ENCODE data around the gene GRK3.

GRK3 gene

GRCh38 chr22:25764270-25765015 is 200.0 kb downstream of the GRK3 start:
- H3K4me3 ChIP-seq (ENCODE audit: low read length) = no peak overlapping the region
- DNase-seq (ENCODE audit: low read depth, low spot score) = no peak

GRCh38 chr22:25765016-25765367 is 200.5 kb downstream of the GRK3 start:
- H3K4me3 ChIP-seq (ENCODE audit: low read length) = no peak overlapping the region
- no peak for DNase-seq (ENCODE audit: low read depth, low spot score)

- H3K4me3 ChIP-seq (ENCODE audit: low read length) = no peak overlapping the region
- DNase-seq (ENCODE audit: low read depth, low spot score) = no peak
Measured at GRCh38 chr22:25765801-25766200, 201.3 kb downstream of the GRK3 start.

- H3K4me3 ChIP-seq (ENCODE audit: low read length) = no peak overlapping the region
- no peak for DNase-seq (ENCODE audit: low read depth, low spot score)
Measured at GRCh38 chr22:25766418-25766817, 201.9 kb downstream of the GRK3 start.

- no peak for DNase-seq (ENCODE audit: low read depth, low spot score)
- H3K4me3 ChIP-seq (ENCODE audit: low read length) = no peak overlapping the region
Measured at GRCh38 chr22:25770333-25770732, 205.9 kb downstream of the GRK3 start.

- no peak overlapping the region for H3K4me3 ChIP-seq (ENCODE audit: low read length)
- no peak for DNase-seq (ENCODE audit: low read depth, low spot score)
Measured at GRCh38 chr22:25772288-25772687, 207.8 kb downstream of the GRK3 start.

DNA sequence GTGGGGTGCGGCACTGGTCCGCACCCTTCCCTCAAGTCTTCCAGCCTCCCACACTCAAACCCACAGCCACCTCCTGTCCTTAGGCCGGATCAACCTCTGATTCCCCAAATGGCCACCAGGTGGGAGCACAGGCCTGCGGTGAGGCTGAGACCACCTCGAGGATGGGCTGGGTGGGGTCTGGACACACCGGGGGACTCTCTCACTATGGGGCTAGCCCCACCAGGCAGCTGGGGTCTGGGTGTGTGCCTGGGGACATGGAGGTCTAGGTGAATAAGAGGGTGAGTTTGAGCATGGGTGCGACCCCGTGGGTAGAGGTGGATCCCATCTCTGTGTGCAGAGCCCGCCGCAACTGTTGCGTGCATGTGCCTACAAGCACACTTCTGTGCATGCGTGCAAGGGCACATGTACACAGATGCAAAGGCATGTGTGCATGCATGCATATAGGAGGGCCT is 210.1 kb downstream of the GRK3 start:
- DNase-seq (ENCODE audit: low read depth, low spot score) = no peak
- no peak overlapping the region for H3K4me3 ChIP-seq (ENCODE audit: low read length)

- no peak overlapping the region for H3K4me3 ChIP-seq (ENCODE audit: low read length)
- DNase-seq (ENCODE audit: low read depth, low spot score) = no peak
Measured at GRCh38 chr22:25775531-25775930, 211.1 kb downstream of the GRK3 start.

DNA sequence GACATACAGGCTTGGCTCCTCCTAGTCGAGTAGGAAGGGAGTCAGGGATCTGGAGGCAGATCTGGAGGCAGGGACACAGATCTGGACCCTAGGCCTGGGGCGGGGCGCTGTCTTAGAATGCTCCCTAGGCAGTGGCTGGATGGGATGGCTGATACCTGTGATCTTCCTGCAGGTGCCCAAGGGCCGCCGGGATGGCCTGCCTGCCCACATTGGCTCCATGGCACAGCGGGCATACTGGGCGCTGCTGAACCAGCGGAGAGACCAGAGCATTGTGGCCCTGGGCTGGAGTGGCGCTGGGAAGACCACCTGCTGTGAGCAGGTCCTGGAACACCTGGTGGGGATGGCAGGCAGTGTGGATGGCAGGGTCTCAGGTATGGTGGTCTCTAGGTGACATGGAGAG is 212.9 kb downstream of the GRK3 start:
- DNase-seq (ENCODE audit: low read depth, low spot score) = no peak
- H3K4me3 ChIP-seq (ENCODE audit: low read length) = no peak overlapping the region

DNA sequence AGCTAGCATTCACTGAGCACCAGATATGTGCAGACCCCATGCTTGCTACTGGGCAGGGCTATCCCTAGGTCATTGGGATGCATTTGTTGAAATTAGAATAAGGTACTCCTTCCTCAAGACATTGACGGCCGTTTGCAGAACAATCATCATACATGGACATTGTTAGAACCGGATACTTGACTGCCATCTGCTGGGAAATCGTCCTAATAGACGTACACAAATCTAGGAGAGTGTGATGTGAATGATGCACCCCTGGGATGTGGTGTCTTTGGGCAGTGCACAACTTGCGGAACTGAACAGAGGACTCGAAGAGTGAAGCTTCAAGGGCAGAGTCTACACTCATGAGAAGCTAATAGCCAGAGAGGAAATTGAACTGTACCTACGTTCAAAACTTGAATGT is 213.4 kb downstream of the GRK3 start:
- DNase-seq (ENCODE audit: low read depth, low spot score) = peak; percentile 63
- no peak overlapping the region for H3K4me3 ChIP-seq (ENCODE audit: low read length)
